HepG2 (cell line): ENCODE data around the gene PIGZ. TPM values are rescaled to one million over a fixed set of nuclear protein-coding genes. Genes with fewer than 3 reads are reported as not detected.

Source experiments
- ATAC-seq: fragments of 200-7000 bp; cut with Tn5 transposase; 3 replicates; pipeline ENCODE4 v1.9.1; 2020; ENCODE audit warnings: mild to moderate bottlenecking, moderate library complexity
- BruUV-seq: library from RNA; stranded (reverse); fragments of 400-500 nt; replicated peaks from 2 replicates; lab custom pipeline; 2021; lab: Mats Ljungman, UMichigan
- CTCF ChIA-PET: fragments of 300-600 bp; formaldehyde crosslinking; extraction: SDS; loops from one replicate; lab custom pipeline; 2021; ENCODE audit warnings: low total read pairs, inconsistent platforms, low intra/inter-chr PET ratio; lab: Yijun Ruan, JAX
- POLR2A ChIA-PET: fragments of 350-600 bp; sonication (Branson Sonifier 250); formaldehyde crosslinking; loops from one replicate; lab custom pipeline; 2020; ENCODE audit warnings: antibody characterized with exemption, inconsistent platforms; lab: Yijun Ruan, JAX
- DNase-seq: peaks from one replicate; pipeline ENCODE4 v3.0.0-alpha.2; 2015; ENCODE audit warnings: low spot score
- FAIRE-seq: peaks from 3 replicates; lab custom pipeline; 2011; peaks lifted over from hg19 to GRCh38; lab: Jason Lieb, UNC
- H2AFZ ChIP-seq: one replicate; pipeline ENCODE4 v1.6.1; 2011; ENCODE audit warnings: low read length, inconsistent platforms
- H3K27ac ChIP-seq: fragments of 300-600 bp; 3 replicates; pipeline ENCODE4 v1.8.0; 2011; ENCODE audit warnings: mixed run types, mild to moderate bottlenecking, mixed read lengths, low read length, inconsistent platforms; ENCODE audit not compliant: insufficient read depth; ENCODE audit errors: extremely low read length
- H3K27me3 ChIP-seq, 2 experiments: fragments of 200-600 bp in 1 of 2; 2 replicates in 1 of 2; 3 replicates in 1 of 2; pipeline versions ENCODE4 v1.6.0 to v1.8.0; 2011; ENCODE audit warnings: low read length in 2 of 2, mild to moderate bottlenecking in 2 of 2, moderate library complexity in 2 of 2, inconsistent platforms in 1 of 2; ENCODE audit not compliant: insufficient read depth in 2 of 2, control insufficient read depth in 1 of 2
- H3K36me3 ChIP-seq, 2 experiments: fragments of 200-600 bp in 1 of 2; replicated peaks in 1 of 2; 2 replicates in 1 of 2; 3 replicates in 1 of 2; pipeline versions ENCODE4 v1.5.1 to v1.8.0; 2011; ENCODE audit warnings: low read length in 2 of 2, inconsistent platforms in 1 of 2; ENCODE audit not compliant: insufficient read depth in 2 of 2, control insufficient read depth in 1 of 2
- H3K4me1 ChIP-seq: 2 replicates; pipeline ENCODE4 v1.5.1; 2012; ENCODE audit warnings: low read length, inconsistent platforms; ENCODE audit not compliant: insufficient read depth
- H3K4me2 ChIP-seq: 2 replicates; pipeline ENCODE4 v1.6.0; 2011; ENCODE audit warnings: low read depth, low read length, inconsistent platforms
- H3K4me3 ChIP-seq, 3 experiments: fragments of 200-600 bp in 1 of 3; sonication (generic), shearing (Covaris generic) in 1 of 3; replicated peaks in 1 of 3; 2 replicates each; pipeline ENCODE4 v1.5.1; 2011 to 2016; ENCODE audit warnings: low read length in 3 of 3, inconsistent platforms in 2 of 3, low read depth in 2 of 3, mild to moderate bottlenecking in 2 of 3, control low read depth in 1 of 3, mixed read lengths in 1 of 3; ENCODE audit not compliant: insufficient read depth in 1 of 3
- H3K79me2 ChIP-seq: one replicate; pipeline ENCODE4 v1.6.1; 2011; ENCODE audit warnings: low read length, inconsistent platforms; ENCODE audit not compliant: insufficient read depth
- H3K9ac ChIP-seq: 2 replicates; pipeline ENCODE4 v1.6.0; 2011; ENCODE audit warnings: mild to moderate bottlenecking, low read depth, low read length, inconsistent platforms; ENCODE audit not compliant: insufficient read depth
- H3K9me3 ChIP-seq: 2 replicates; pipeline ENCODE4 v1.5.1; 2012; ENCODE audit warnings: mild to moderate bottlenecking, low read length
- H4K20me1 ChIP-seq: 2 replicates; pipeline ENCODE4 v1.6.0; 2011; ENCODE audit warnings: inconsistent platforms, mild to moderate bottlenecking, low read length, moderate library complexity; ENCODE audit not compliant: insufficient read depth
- EED ChIP-seq: sonication (generic); formaldehyde crosslinking; IDR thresholded peaks from 2 replicates; pipeline ENCODE4 v1.5.0; 2020; ENCODE audit warnings: mild to moderate bottlenecking, missing genetic modification reagents
- ELK4 ChIP-seq: sonication (generic); formaldehyde crosslinking; IDR thresholded peaks from 2 replicates; pipeline ENCODE4 v1.9.0; 2021; ENCODE audit warnings: missing genetic modification reagents, borderline replicate concordance
- MAX ChIP-seq: IDR thresholded peaks from 2 replicates; pipeline ENCODE4 v1.6.1; 2012; ENCODE audit warnings: inconsistent platforms
- NR2F1 ChIP-seq, 2 experiments: fragments of 450-650 bp in 1 of 2; formaldehyde crosslinking in 1 of 2; IDR thresholded peaks; 2 replicates each; pipeline versions ENCODE4 v1.5.0 to v1.6.1; 2016 to 2020; ENCODE audit warnings: mild to moderate bottlenecking in 1 of 2, missing compliant biosample characterization in 1 of 2, missing genetic modification reagents in 1 of 2, moderate library complexity in 1 of 2
- SATB2 ChIP-seq: sonication (generic); formaldehyde crosslinking; IDR thresholded peaks from 2 replicates; pipeline ENCODE4 v1.5.0; 2020; ENCODE audit warnings: missing genetic modification reagents
- ZBTB20 ChIP-seq: sonication (generic); formaldehyde crosslinking; IDR thresholded peaks from 2 replicates; pipeline ENCODE4 v1.8.1; 2023; ENCODE audit warnings: missing genetic modification reagents, low read depth, mild to moderate bottlenecking, borderline replicate concordance
- ZBTB38 ChIP-seq: sonication (generic); formaldehyde crosslinking; IDR thresholded peaks from 2 replicates; pipeline ENCODE4 v1.5.1; 2020; ENCODE audit warnings: mild to moderate bottlenecking, missing genetic modification reagents
- ZHX1 ChIP-seq: sonication (generic); formaldehyde crosslinking; IDR thresholded peaks from 2 replicates; pipeline ENCODE4 v1.8.1; 2022; ENCODE audit warnings: low read depth, mild to moderate bottlenecking, missing genetic modification reagents
- ZNF136 ChIP-seq: sonication (generic); formaldehyde crosslinking; IDR thresholded peaks from 2 replicates; pipeline ENCODE4 v1.8.1; 2022; ENCODE audit warnings: low read depth, mild to moderate bottlenecking, moderate library complexity, missing genetic modification reagents
- ZNF230 ChIP-seq: sonication (generic); formaldehyde crosslinking; IDR thresholded peaks from 2 replicates; pipeline ENCODE4 v1.4.0; 2020; ENCODE audit warnings: mild to moderate bottlenecking, missing genetic modification reagents
- ZNF501 ChIP-seq: sonication (generic); formaldehyde crosslinking; IDR thresholded peaks from 2 replicates; pipeline ENCODE4 v1.5.1; 2020; ENCODE audit warnings: mild to moderate bottlenecking, moderate library complexity, missing genetic modification reagents
- ZNF687 ChIP-seq: sonication (generic); formaldehyde crosslinking; IDR thresholded peaks from 2 replicates; pipeline ENCODE4 v1.5.1; 2020; ENCODE audit warnings: mild to moderate bottlenecking, missing genetic modification reagents, moderate library complexity
- ZSCAN21 ChIP-seq: sonication (generic); formaldehyde crosslinking; IDR thresholded peaks from 2 replicates; pipeline ENCODE4 v1.8.0; 2022; ENCODE audit warnings: mild to moderate bottlenecking, missing genetic modification reagents, moderate library complexity, borderline replicate concordance
- WGBS: methylation state at CpG from one replicate; pipeline ENCODE4 v1.1.6; 2017; ENCODE audit warnings: low lambda C conversion rate; 5-methylcytosine and 5-hydroxymethylcytosine counted together
- in situ Hi-C: cut with HindIII; loops from 2 replicates; pipeline ENCODE4 v1.10.0; 2017; ENCODE audit warnings: low pct_unique_long_range_greater_than_20kb; ENCODE audit not compliant: extremely low pct_ligation_motif_present
- intact Hi-C: fragments of 100-400 bp; cut with micrococcal nuclease; formaldehyde crosslinking; loops from one replicate; pipeline ENCODE4 v1.10.0; 2022; ENCODE audit not compliant: unreplicated experiment
- polyA plus RNA-seq, 8 experiments: library from polyadenylated mRNA; depleted of rRNA in 3 of 8; stranded (reverse) in 7 of 8; unstranded in 1 of 8; fragments of >200 nt; fragmentation: Illumina TruSeq in 4 of 8; extraction: Trizol in 4 of 8; gene quantifications; 2 replicates each; pipeline versions ENCODE4 v1.2.1 to v1.2.3, GENCODE V29; 2011 to 2016; ENCODE audit warnings: low read depth in 4 of 8, missing spikeins in 1 of 8, mixed read lengths in 1 of 8; ENCODE audit not compliant: insufficient read depth in 1 of 8
- total RNA-seq, 5 experiments: library from RNA; depleted of rRNA; stranded (reverse); fragments of >200 nt; fragmentation: Illumina TruSeq; extraction: Trizol; gene quantifications; 2 replicates each; pipeline ENCODE4 v1.2.3, GENCODE V29; 2016; ENCODE audit warnings: low read depth in 1 of 5

Gene PIGZ
- total and polyA plus RNA-seq, 2 of the 13 experiments (the other 11 are each of a cell fraction or from before 2014, with no cell fraction given): 4.7 to 60.5 TPM

- Histone ChIP-seq H3K4me1 (peaks cover 56% of the 10 kb centered on the region), H3K9me3 (no peaks in the 10 kb centered on the region), H3K9ac (peak overlapping the region; percentile 52), H3K36me3 (peaks cover 6 to 17% of the 10 kb centered on the region in 2 experiments), H3K27me3 (no peaks in the 10 kb centered on the region), H4K20me1 (no peaks in the 10 kb centered on the region), H3K27ac (no peak overlapping the region), H3K79me2 (peaks cover 33% of the 10 kb centered on the region), H3K4me2 (peak overlapping the region; percentile 85), H2AFZ (no peak overlapping the region), H3K4me3 (peak overlapping the region in 2 of 3 experiments; percentile 32 to 78; a peak in 4 of 6 replicates)
- intact Hi-C loops: loop anchor here (2.0 to 10.0 kb wide), 2 partner anchors 22 to 214 kb away; no protein-coding TSS in a partner anchor
- CTCF ChIA-PET: interaction anchor here (1.3 to 2.2 kb wide), 4 partner anchors 22 to 361 kb away, joined by 4 to 15 read pairs (median 8); partner anchors contain the start of gene NCBP2
- FAIRE-seq (no peak), ATAC-seq (no peak), DNase-seq (no peak)
- TSS peak; percentile 64 for BruUV-seq
- 87% methylated on average over 14 of the region's 15 CpGs for WGBS
- in situ Hi-C loops: no loop called here
- POLR2A ChIA-PET: interaction anchor here (1.6 kb wide), 1 partner anchor 29 kb away, joined by 7 read pairs; no protein-coding TSS in a partner anchor
- no peak for TF ChIP-seq SATB2 (CRISPR knock-in tag)
- TF ChIP-seq ZNF687 (CRISPR knock-in tag): peak; percentile 77
- TF ChIP-seq ZBTB38 (CRISPR knock-in tag): peak; percentile 88
- TF ChIP-seq MAX: peak; percentile 17; the same call in 1 of the 2 replicates
- TF ChIP-seq ZNF136 (CRISPR knock-in tag): 0 out of 2 replicates have a peak, but pooled peaks have one; percentile 38
- TF ChIP-seq ELK4 (CRISPR knock-in tag): no peak
- TF ChIP-seq ZSCAN21 (CRISPR knock-in tag): 0 out of 2 replicates have a peak, but pooled peaks have one; percentile 5
- TF ChIP-seq ZBTB20: 0 out of 2 replicates have a peak, but pooled peaks have one; percentile 3
- TF ChIP-seq ZNF501: peak; percentile 52; the same call in 1 of the 2 replicates
- TF ChIP-seq NR2F1 (CRISPR knock-in tag; IDR thresholded peaks at IDR 0.05): no peak
- TF ChIP-seq ZNF230 (CRISPR knock-in tag): 0 out of 2 replicates have a peak, but pooled peaks have one; percentile 60
- peak; percentile 28; the same call in 1 of the 2 replicates for TF ChIP-seq ZHX1 (CRISPR knock-in tag)
- TF ChIP-seq EED: no peak
These were observed 2.0 kb upstream of the PIGZ start for GRCh38 chr3:196970547-196971093.
